ENCODE measurements around the gene SNX20.
A peak's percentile ranks its signal among the peaks of the same experiment; 100 is the strongest.

SNX20 gene

GRCh38 chr16:50712560-50712898 lies 31.4 kb upstream of the SNX20 start:
- Histone ChIP-seq H3K9me3 (ENCODE audit: insufficient read depth, low read length) (no peaks in the 10 kb centered on the region), H4K20me1 (ENCODE audit: insufficient read depth, low read length) (no peaks in the 10 kb centered on the region), H3K4me2 (ENCODE audit: low read length) (no peak overlapping the region), H3K36me3 (replicated peaks; ENCODE audit: low read depth, low read length) (no peaks in the 10 kb centered on the region), H3K4me3 (ENCODE audit: low read length) (no peak overlapping the region), H3K4me1 (ENCODE audit: low read length) (peaks cover 42% of the 10 kb centered on the region), H3K27me3 (ENCODE audit: low read depth, low read length) (no peaks in the 10 kb centered on the region), H3K79me2 (ENCODE audit: low read length) (no peaks in the 10 kb centered on the region), H2AFZ (ENCODE audit: low read depth, low read length) (no peak overlapping the region), H3K9ac (ENCODE audit: low read length) (no peak overlapping the region), H3K27ac (ENCODE audit: low read length) (no peak overlapping the region)
- no peak for TF ChIP-seq CTCF (IDR thresholded peaks at IDR 0.05; ENCODE audit: low read depth, low read length)
- no peak for TF ChIP-seq EZH2phosphoT487 (IDR thresholded peaks at IDR 0.05; ENCODE audit: low read depth)

- Histone ChIP-seq H3K9ac (ENCODE audit: low read length) (no peak overlapping the region), H3K79me2 (ENCODE audit: low read length) (no peaks in the 10 kb centered on the region), H3K4me2 (ENCODE audit: low read length) (no peak overlapping the region), H3K27me3 (ENCODE audit: low read depth, low read length) (no peaks in the 10 kb centered on the region), H3K36me3 (replicated peaks; ENCODE audit: low read depth, low read length) (no peaks in the 10 kb centered on the region), H3K4me3 (ENCODE audit: low read length) (no peak overlapping the region), H3K9me3 (ENCODE audit: insufficient read depth, low read length) (no peaks in the 10 kb centered on the region), H4K20me1 (ENCODE audit: insufficient read depth, low read length) (no peaks in the 10 kb centered on the region), H3K4me1 (ENCODE audit: low read length) (peaks cover 48% of the 10 kb centered on the region), H3K27ac (ENCODE audit: low read length) (no peak overlapping the region), H2AFZ (ENCODE audit: low read depth, low read length) (no peak overlapping the region)
- no peak for TF ChIP-seq CTCF (IDR thresholded peaks at IDR 0.05; ENCODE audit: low read depth, low read length)
These were observed 30.9 kb upstream of the SNX20 start for GRCh38 chr16:50711862-50712559.

DNA sequence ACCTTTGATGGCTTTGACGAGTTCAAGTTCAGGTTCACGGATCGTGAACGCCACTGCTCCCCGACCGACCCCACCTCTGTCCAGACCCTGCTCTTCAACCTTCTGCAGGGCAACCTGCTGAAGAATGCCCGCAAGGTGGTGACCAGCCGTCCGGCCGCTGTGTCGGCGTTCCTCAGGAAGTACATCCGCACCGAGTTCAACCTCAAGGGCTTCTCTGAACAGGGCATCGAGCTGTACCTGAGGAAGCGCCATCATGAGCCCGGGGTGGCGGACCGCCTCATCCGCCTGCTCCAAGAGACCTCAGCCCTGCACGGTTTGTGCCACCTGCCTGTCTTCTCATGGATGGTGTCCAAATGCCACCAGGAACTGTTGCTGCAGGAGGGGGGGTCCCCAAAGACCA lies 29.9 kb upstream of the SNX20 start:
- Histone ChIP-seq H3K4me2 (ENCODE audit: low read length) (no peak overlapping the region), H3K27ac (ENCODE audit: low read length) (no peak overlapping the region), H3K9me3 (ENCODE audit: insufficient read depth, low read length) (no peaks in the 10 kb centered on the region), H3K4me1 (ENCODE audit: low read length) (peaks cover 50% of the 10 kb centered on the region), H3K27me3 (ENCODE audit: low read depth, low read length) (no peaks in the 10 kb centered on the region), H2AFZ (ENCODE audit: low read depth, low read length) (no peak overlapping the region), H3K36me3 (replicated peaks; ENCODE audit: low read depth, low read length) (no peaks in the 10 kb centered on the region), H4K20me1 (ENCODE audit: insufficient read depth, low read length) (no peaks in the 10 kb centered on the region), H3K4me3 (ENCODE audit: low read length) (no peak overlapping the region), H3K79me2 (ENCODE audit: low read length) (no peaks in the 10 kb centered on the region), H3K9ac (ENCODE audit: low read length) (no peak overlapping the region)
- TF ChIP-seq EZH2phosphoT487 (IDR thresholded peaks at IDR 0.05; ENCODE audit: low read depth) (no peak), CTCF (IDR thresholded peaks at IDR 0.05; ENCODE audit: low read depth, low read length) (no peak)

- Histone ChIP-seq H3K4me2 (ENCODE audit: low read length) (peak overlapping the region; percentile 86), H3K4me1 (ENCODE audit: low read length) (peaks cover 49% of the 10 kb centered on the region), H3K4me3 (ENCODE audit: low read length) (peak overlapping the region; percentile 58), H3K9ac (ENCODE audit: low read length) (peak overlapping the region; percentile 25; the same call in 1 of the 2 replicates), H4K20me1 (ENCODE audit: insufficient read depth, low read length) (no peaks in the 10 kb centered on the region), H3K27me3 (ENCODE audit: low read depth, low read length) (no peaks in the 10 kb centered on the region), H3K27ac (ENCODE audit: low read length) (0 out of 2 replicates have a peak overlapping the region, but pooled peaks have one; percentile 25), H3K9me3 (ENCODE audit: insufficient read depth, low read length) (peaks cover 8% of the 10 kb centered on the region), H3K36me3 (replicated peaks; ENCODE audit: low read depth, low read length) (peaks cover 10% of the 10 kb centered on the region), H2AFZ (ENCODE audit: low read depth, low read length) (no peak overlapping the region), H3K79me2 (ENCODE audit: low read length) (no peaks in the 10 kb centered on the region)
- TF ChIP-seq CTCF (IDR thresholded peaks at IDR 0.05; ENCODE audit: low read depth, low read length) (no peak), EZH2phosphoT487 (IDR thresholded peaks at IDR 0.05; ENCODE audit: low read depth) (no peak)
These were observed 28.9 kb upstream of the SNX20 start for GRCh38 chr16:50709980-50710379.

Data from OCI-LY3 (cell line).